Nephron progenitor cell (in vitro differentiated cells): ENCODE results near the gene SP7.

ENCODE experiments used
- DNase-seq: peaks from one replicate; pipeline ENCODE4 v3.0.0; 2021
- H3K27ac Mint-ChIP-seq: 2 replicates; pipeline ENCODE4 v1.8.0; 2021; ENCODE audit warnings: mild to moderate bottlenecking, moderate library complexity, mixed read lengths
- H3K27me3 Mint-ChIP-seq: 2 replicates; pipeline ENCODE4 v1.8.0; 2021; ENCODE audit warnings: mild to moderate bottlenecking, low read depth, mixed read lengths; ENCODE audit not compliant: poor library complexity
- H3K36me3 Mint-ChIP-seq: 2 replicates; pipeline ENCODE4 v1.8.0; 2021; ENCODE audit warnings: low read depth, mixed read lengths
- H3K4me1 Mint-ChIP-seq: 2 replicates; pipeline ENCODE4 v1.8.0; 2021; ENCODE audit warnings: mixed read lengths
- H3K4me3 Mint-ChIP-seq: 2 replicates; pipeline ENCODE4 v1.8.0; 2021; ENCODE audit warnings: mild to moderate bottlenecking, moderate library complexity, mixed read lengths
- H3K9me3 Mint-ChIP-seq: 2 replicates; pipeline ENCODE4 v1.8.0; 2021; ENCODE audit warnings: mild to moderate bottlenecking, moderate library complexity, mixed read lengths
- TF ChIP-seq, protein P1 (sequence below): fragments of 200-600 bp; sonication (generic); IDR thresholded peaks from 2 replicates; pipeline ENCODE4 v1.5.0; 2021; ENCODE audit warnings: antibody characterized with exemption

Gene SP7

DNA sequence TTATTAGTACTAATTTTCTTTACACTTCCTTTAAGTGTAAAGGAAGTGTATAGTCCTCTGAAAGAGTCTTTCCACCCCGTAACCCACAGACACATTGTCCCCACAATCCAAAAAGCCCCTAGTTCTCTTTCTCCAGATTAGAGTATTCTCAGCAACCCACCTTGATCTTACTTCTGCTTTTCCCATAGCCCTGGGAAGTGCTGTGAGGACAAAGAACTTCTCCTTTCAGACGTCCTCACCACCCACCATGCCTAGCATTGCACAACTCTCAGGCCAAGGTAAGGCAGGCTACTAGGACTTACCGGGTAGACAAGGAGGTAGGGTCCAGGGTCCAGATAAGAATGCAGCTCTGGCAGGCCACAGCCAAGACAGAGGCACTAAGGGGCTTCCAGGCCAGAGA is 22.2 kb downstream of the SP7 start:
- H3K27me3 Mint-ChIP-seq = no peaks in the 10 kb centered on the region
- H3K36me3 Mint-ChIP-seq = peaks cover 54% of the 10 kb centered on the region
- no peaks in the 10 kb centered on the region for H3K9me3 Mint-ChIP-seq
- H3K27ac Mint-ChIP-seq = peak overlapping the region; percentile 47
- no peak for DNase-seq
- TF ChIP-seq, protein P1, sequence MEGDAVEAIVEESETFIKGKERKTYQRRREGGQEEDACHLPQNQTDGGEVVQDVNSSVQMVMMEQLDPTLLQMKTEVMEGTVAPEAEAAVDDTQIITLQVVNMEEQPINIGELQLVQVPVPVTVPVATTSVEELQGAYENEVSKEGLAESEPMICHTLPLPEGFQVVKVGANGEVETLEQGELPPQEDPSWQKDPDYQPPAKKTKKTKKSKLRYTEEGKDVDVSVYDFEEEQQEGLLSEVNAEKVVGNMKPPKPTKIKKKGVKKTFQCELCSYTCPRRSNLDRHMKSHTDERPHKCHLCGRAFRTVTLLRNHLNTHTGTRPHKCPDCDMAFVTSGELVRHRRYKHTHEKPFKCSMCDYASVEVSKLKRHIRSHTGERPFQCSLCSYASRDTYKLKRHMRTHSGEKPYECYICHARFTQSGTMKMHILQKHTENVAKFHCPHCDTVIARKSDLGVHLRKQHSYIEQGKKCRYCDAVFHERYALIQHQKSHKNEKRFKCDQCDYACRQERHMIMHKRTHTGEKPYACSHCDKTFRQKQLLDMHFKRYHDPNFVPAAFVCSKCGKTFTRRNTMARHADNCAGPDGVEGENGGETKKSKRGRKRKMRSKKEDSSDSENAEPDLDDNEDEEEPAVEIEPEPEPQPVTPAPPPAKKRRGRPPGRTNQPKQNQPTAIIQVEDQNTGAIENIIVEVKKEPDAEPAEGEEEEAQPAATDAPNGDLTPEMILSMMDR = no peak
- peaks cover 4% of the 10 kb centered on the region for H3K4me1 Mint-ChIP-seq
- no peak overlapping the region for H3K4me3 Mint-ChIP-seq

DNA sequence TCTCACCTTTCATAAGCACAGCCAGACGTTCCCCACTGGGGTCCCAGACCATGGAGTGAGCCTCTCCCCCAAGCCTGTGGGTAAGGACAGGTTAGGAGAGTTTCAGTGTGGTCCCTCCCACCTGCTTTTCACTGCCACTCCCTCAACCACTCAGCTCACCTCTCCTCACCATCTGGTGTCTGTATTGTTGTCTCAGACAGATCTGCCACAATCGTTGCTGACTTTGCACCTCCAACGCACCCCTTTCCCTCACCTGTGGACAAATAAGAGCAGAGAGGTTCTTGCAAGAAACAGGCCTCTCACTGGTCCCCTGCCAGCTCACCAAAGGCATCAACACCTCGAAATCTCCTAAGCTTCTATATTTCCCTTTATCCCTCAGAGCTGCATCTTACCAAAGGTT is 27.9 kb downstream of the SP7 start:
- H3K36me3 Mint-ChIP-seq = peaks cover 27% of the 10 kb centered on the region

DNA sequence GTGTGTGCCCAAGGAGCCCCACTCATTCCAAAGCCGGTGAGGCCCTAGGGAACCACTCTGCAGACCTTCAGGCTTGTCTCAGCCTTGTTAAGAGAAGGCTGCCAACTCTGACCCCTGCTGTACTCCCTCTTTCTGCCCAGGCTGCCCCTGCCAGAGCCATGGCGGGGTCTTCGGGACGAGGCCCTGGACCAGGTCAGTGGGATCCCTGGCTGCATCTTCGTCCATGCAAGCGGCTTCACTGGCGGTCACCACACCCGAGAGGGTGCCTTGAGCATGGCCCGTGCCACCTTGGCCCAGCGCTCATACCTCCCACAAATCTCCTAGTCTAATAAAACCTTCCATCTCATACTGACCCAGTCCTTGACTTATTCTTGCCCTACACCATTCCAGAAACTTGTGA is 29.3 kb downstream of the SP7 start:
- no peak overlapping the region for H3K4me3 Mint-ChIP-seq
- H3K27me3 Mint-ChIP-seq = no peaks in the 10 kb centered on the region
- H3K9me3 Mint-ChIP-seq = no peaks in the 10 kb centered on the region
- peaks cover 7% of the 10 kb centered on the region for H3K4me1 Mint-ChIP-seq
- peaks cover 34% of the 10 kb centered on the region for H3K36me3 Mint-ChIP-seq
- no peak overlapping the region for H3K27ac Mint-ChIP-seq
- no peak for DNase-seq
- TF ChIP-seq, protein P1 = no peak

More for the DNA sequence above, 27.9 kb downstream of the SP7 start:
- no peaks in the 10 kb centered on the region for H3K4me1 Mint-ChIP-seq
- DNase-seq = no peak
- H3K27me3 Mint-ChIP-seq = no peaks in the 10 kb centered on the region
- no peak overlapping the region for H3K4me3 Mint-ChIP-seq
- H3K27ac Mint-ChIP-seq = peak overlapping the region; percentile 87
- no peaks in the 10 kb centered on the region for H3K9me3 Mint-ChIP-seq
- TF ChIP-seq, protein P1 = no peak

DNA sequence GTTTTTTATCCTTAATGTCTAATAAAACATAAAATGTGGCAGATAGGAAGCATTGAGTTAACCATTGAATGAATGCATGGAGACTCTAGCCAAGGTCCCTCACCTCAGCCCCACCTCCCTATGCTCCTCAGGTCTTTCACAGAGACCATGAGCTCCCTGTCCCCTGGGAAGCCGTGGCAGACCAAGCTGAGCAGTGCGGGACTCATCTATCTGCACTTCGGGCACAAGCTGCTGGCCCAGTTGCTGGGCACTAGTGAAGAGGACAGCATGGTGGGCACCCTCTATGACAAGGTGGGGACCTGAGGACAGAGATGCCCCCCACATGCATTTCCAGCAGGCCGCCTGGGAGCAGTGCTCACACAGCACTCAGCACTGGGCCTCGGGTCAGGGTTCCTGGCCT is 33.3 kb downstream of the SP7 start:
- H3K27ac Mint-ChIP-seq = no peak overlapping the region
- H3K36me3 Mint-ChIP-seq = peaks cover 34% of the 10 kb centered on the region

DNA sequence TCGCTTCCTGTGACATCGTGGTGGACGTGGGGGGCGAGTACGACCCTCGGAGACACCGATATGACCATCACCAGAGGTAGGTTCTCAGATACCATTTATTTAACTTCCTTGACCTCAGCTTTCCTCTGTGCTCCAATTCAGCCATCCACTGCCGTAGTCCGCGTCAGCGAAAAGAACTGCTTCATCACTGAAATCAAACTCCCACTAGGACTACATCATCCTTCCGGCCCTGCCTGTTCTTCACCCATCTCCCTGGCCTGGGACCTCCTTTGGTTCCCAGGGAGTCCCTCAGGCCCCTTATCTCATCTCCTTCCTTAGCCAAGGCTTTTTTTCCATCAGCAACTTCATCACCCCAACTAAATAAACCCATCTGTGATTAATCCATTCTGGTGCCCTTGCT is 36.0 kb downstream of the SP7 start:
- peaks cover 3% of the 10 kb centered on the region for H3K27me3 Mint-ChIP-seq
- DNase-seq = no peak
- peaks cover 64% of the 10 kb centered on the region for H3K4me1 Mint-ChIP-seq
- peak overlapping the region; percentile 90 for H3K4me3 Mint-ChIP-seq
- no peaks in the 10 kb centered on the region for H3K9me3 Mint-ChIP-seq
- peaks cover 23% of the 10 kb centered on the region for H3K36me3 Mint-ChIP-seq
- TF ChIP-seq, protein P1 = no peak
- H3K27ac Mint-ChIP-seq = no peak overlapping the region

More for the DNA sequence above, 33.3 kb downstream of the SP7 start:
- Mint-ChIP-seq H3K4me1 (peaks cover 37% of the 10 kb centered on the region), H3K9me3 (no peaks in the 10 kb centered on the region), H3K4me3 (peak overlapping the region; percentile 3), H3K27me3 (peaks cover 3% of the 10 kb centered on the region)
- DNase-seq = no peak
- TF ChIP-seq, protein P1 = no peak

DNA sequence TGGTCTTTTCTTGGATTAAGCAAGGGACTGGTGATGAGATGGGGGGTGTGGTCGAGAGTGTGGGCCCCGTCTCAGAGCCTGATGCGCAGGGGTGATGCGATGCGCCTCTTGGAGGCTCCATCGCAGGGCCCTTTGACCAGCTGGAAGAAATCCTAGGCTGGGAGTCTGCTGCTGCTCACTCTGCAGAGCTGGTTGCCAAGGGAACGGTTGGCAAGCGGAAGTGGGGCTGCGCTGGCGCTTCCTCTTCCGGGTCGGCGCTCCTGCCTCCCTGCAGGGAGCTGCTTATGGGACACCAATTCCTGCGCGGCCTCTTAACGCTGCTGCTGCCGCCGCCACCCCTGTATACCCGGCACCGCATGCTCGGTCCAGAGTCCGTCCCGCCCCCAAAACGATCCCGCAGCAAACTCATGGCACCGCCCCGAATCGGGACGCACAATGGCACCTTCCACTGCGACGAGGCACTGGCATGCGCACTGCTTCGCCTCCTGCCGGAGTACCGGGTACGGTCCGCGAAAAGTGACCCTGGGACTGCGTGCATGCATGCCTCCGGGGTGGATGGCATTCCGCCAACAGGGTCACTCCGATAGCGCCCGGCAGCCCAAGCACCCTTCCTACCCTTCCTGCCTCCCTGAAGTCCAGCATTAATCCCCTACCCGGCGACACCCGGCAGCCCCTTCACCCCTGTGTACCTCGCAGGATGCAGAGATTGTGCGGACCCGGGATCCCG is 36.5 kb downstream of the SP7 start, which contains the start of gene MYG1:
TSS of gene MYG1 (plus strand) at position 242 of the 727 bp plus-strand sequence. CDS start at position 285, 43 bp downstream.
- DNase-seq = peak; percentile 83
- H3K4me3 Mint-ChIP-seq = peak within 1 kb of the TSS; percentile 90
- TF ChIP-seq, protein P1 = no peak
- peaks cover 69% of the 10 kb centered on the region for H3K4me1 Mint-ChIP-seq
- no peaks in the 10 kb centered on the region for H3K9me3 Mint-ChIP-seq
- H3K27ac Mint-ChIP-seq = peak within 1 kb of the TSS; percentile 97
- peaks cover 23% of the 10 kb centered on the region for H3K36me3 Mint-ChIP-seq
- peaks cover 3% of the 10 kb centered on the region for H3K27me3 Mint-ChIP-seq
